H7 (cell line): ENCODE measurements around the gene CMBL. TPM values are rescaled to one million over a fixed set of nuclear protein-coding genes. Genes with fewer than 3 reads are reported as not detected.
A peak's percentile ranks its signal among the peaks of the same experiment; 100 is the strongest.

Source experiments
- DNase-seq: peaks from one replicate; pipeline ENCODE4 v3.0.0; 2012
- H3K27me3 ChIP-seq: 2 replicates; pipeline ENCODE4 v1.6.0; 2011; ENCODE audit warnings: mild to moderate bottlenecking, low read length; ENCODE audit not compliant: control insufficient read depth, insufficient read depth
- H3K36me3 ChIP-seq: replicated peaks from 2 replicates; pipeline ENCODE4 v1.5.1; 2011; ENCODE audit warnings: low read length; ENCODE audit not compliant: control insufficient read depth, insufficient read depth
- H3K4me3 ChIP-seq: 2 replicates; pipeline ENCODE4 v1.5.1; 2011; ENCODE audit warnings: low read depth, mild to moderate bottlenecking, control low read depth, low read length, moderate library complexity; ENCODE audit not compliant: insufficient read depth
- total RNA-seq: library from RNA; depleted of rRNA; stranded (reverse); fragments of >200 nt; shearing (Covaris generic); gene quantifications from 2 replicates; pipeline ENCODE4 v1.2.3, GENCODE V29; 2014

The CMBL gene
- total RNA-seq, 1 experiment from 2014 or later = 5.3 TPM

DNA sequence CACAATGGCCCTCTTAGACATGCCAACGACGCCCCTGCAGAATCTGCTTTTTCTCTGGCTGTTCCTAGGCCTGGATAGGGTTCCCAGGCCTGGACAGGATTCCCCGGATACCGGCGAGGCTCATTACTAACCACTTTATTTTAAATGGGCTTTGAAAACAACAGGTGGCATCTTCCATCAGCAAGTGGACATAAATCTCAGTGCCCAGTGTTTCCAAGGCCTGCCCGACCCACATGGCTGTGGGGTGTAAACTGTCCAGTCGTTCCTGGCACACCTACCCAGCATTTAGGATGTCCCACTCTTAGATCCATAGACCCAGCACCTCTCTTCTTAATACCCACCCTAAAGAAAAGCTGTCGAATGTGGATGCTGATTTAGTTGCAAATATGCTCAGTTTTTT is 896 bp downstream of the CMBL start:
- Histone ChIP-seq H3K27me3 (peaks cover 1% of the 10 kb centered on the region; the same call in 1 of the 2 replicates), H3K4me3 (peak overlapping the region; percentile 71)
- DNase-seq = no peak

DNA sequence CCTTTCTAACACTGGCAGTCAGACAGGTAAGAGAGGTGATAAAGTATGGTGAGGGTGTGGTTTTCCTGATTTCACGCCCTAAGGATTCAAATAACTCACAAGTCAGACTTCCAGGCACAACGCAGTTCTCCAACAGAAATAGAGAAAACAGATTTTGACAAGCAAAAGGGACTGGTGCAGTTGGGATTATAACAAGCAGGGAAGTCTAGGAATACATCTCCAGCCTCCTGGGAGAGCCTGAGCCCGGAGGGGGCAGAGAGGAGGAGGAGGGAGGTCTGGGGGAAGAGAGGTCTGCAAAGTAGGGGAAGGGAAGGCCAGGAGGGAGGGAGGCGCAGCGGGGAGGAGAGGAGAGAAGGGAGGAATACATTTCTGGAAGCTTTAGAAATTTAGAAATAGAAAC is 1.6 kb downstream of the CMBL start:
- DNase-seq = no peak
- H3K27me3 ChIP-seq = peaks cover 1% of the 10 kb centered on the region; the same call in 1 of the 2 replicates
- H3K36me3 ChIP-seq = no peaks in the 10 kb centered on the region
- H3K4me3 ChIP-seq = no peak overlapping the region

More for the DNA sequence above, 896 bp downstream of the CMBL start:
- H3K36me3 ChIP-seq = no peaks in the 10 kb centered on the region

DNA sequence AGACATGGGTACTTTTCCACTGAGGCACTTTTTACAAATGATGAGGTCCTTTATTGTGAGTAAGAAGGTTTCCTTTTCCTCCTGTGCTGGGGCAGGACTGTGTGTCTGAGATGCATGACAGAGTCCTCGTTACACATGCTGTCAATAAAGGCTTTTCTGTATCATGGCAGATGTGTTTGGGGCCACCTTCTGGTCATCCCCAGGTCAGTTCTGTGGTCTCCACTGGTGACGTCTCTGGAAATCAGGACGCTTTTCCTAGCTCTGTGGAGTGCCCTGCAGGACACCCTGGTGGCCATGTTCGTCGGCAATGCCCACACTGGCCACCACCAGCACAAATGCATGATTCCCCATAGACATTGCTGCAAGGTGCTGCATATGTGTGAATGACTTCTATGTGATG is 2.8 kb downstream of the CMBL start:
- peak; percentile 42 for DNase-seq
- H3K27me3 ChIP-seq = peaks cover 1% of the 10 kb centered on the region; the same call in 1 of the 2 replicates
- H3K4me3 ChIP-seq = no peak overlapping the region
- no peaks in the 10 kb centered on the region for H3K36me3 ChIP-seq

DNA sequence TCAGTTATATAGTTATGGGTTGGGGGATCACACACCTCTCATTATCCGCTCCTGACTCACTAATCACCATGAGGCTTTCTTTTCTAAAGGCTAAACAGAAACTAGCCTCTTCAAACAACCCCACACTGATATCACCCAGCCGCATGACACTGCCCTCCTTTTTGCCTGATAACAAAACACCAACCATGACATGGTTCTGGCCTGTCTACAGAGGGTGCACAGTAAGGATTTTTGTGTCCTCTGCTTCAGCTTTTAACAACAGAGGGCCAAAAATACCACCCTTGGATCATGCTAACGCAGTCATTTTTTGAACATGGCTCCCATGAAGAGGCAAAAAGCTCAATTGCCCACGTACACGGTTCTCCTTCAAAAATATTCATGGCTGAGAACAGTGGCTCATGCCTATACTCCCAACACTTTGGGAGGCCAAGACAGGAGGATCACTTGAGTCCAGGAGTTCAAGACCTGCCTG is 4.0 kb downstream of the CMBL start:
- no peak overlapping the region for H3K4me3 ChIP-seq
- DNase-seq = no peak
- H3K36me3 ChIP-seq = no peaks in the 10 kb centered on the region
- peaks cover 1% of the 10 kb centered on the region; the same call in 1 of the 2 replicates for H3K27me3 ChIP-seq

DNA sequence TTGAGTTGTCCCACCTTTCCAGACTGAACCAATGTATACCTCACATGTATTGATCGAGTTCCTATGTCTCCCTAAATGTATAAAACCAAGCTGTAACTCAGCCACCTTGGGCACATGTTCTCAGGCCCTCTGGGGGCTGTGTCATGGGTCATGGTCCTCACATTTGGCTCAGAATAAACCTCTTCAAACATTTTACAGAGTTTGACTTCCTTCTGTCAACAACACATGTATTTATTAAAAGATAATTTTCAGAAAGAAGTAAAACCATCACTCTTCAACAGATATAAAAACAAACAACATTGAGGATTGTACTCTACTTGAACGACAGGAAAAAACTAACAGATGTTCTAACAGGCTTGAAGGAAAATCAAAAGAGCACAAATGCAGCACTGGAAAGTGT is 4.5 kb downstream of the CMBL start:
- no peak overlapping the region for H3K4me3 ChIP-seq
- no peak for DNase-seq
- H3K27me3 ChIP-seq = peaks cover 1% of the 10 kb centered on the region; the same call in 1 of the 2 replicates
- no peaks in the 10 kb centered on the region for H3K36me3 ChIP-seq

DNA sequence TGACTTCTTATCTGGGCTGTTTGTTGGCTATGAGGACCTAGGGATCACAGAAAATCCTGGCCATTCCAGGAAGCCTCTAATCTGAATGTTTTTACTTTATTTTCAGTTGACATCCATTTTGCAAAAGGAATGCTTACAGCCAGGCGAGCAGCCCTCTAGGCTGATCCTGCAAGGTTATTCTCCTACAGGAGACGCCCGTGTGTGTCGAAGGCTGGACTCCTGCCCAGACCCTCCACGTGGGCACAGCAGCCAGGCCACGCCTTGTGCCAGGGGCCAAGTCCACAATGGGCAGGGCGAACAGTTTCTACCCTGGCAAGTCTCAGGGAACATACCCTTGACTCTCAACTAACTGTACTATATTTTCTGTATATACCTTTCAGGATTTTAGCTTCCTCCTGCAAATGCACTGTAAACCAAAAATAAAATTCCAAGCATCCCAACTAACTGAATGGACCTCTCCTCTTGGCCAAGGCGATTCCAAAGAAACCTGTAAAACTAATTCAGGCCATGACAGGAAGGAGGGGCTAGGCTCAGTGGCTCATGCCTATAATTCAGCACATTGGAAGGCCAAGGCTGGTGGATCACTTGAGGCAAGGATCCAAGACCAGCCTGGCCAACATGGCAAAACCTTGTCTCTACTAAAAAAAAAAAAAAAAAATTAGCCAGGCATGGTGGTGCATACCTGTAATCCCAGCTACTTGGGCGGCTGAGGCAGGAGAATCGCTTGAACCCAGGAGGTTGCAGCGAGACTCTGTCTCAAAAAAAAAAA is 5.7 kb downstream of the CMBL start:
- Histone ChIP-seq H3K36me3 (no peaks in the 10 kb centered on the region), H3K4me3 (no peak overlapping the region), H3K27me3 (peaks cover 1% of the 10 kb centered on the region; the same call in 1 of the 2 replicates)
- DNase-seq = no peak

DNA sequence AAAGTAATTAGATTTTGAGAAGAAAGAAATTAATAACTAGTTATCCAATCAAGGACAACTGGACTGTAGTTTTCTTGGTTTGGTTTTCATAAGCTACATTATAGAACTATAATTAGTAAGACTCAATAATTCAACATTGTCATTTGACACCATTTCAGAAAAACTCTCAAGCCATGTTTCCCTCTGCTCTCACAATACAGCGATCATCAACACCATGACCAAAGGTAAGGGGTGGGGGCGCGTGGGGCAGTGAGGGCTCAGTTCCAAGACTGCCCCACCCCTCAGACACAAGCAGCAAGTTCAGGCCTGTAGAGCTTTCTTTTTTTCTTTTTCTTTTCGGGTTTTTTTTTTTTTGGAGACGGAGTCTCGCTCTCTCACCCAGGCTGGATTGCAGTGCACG is 6.4 kb downstream of the CMBL start:
- Histone ChIP-seq H3K4me3 (no peak overlapping the region), H3K27me3 (no peaks in the 10 kb centered on the region), H3K36me3 (no peaks in the 10 kb centered on the region)
- no peak for DNase-seq

DNA sequence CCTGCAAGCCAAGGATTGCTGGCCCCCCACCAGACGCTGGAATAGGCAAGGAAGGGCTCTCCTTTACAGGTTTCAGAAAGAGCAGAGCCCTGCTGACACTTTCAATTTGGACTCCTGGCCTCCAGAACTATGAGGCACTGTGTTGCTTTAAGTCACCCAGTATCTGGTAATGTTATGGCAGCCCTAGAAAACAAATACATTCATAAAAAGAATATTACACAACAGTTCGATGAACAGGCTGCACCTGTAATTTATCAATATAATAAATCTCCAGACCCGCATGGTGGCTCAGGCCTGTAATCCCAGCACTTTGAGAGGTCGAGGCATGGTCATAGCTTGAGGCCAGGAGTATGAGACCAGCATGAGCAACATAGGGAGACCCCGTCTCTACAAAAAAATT is 7.5 kb downstream of the CMBL start:
- no peaks in the 10 kb centered on the region for H3K27me3 ChIP-seq
- no peaks in the 10 kb centered on the region for H3K36me3 ChIP-seq
- no peak for DNase-seq
- no peak overlapping the region for H3K4me3 ChIP-seq

DNA sequence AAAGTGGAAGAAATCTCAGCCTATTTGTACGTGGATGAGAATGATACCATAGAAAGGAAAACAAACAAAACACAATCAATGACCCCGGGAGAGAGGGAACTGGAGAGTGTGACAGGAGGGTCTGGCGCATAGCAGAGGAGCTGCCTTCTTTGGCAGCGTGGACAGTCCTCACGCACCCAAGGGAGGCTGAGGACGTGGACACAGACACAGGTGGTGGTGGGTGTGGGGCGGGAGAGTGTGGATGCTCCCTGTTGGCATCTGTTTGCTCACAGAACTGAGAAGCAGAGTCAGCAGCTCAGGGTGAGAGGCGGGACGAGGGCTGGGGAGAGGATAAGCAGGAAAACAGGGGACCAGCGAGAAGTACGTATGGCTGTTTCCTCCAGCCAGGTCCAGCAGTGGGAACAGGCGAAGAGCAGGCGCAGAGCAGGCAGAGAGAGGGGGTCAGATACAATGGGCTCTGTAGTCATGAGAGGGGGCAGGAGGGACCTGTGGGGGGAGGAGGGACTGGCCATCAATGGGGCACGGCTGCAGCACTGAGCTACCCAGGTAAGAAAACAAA is 10.0 kb downstream of the CMBL start:
- no peaks in the 10 kb centered on the region for H3K36me3 ChIP-seq
- H3K27me3 ChIP-seq = no peaks in the 10 kb centered on the region
- no peak for DNase-seq
- no peak overlapping the region for H3K4me3 ChIP-seq

DNA sequence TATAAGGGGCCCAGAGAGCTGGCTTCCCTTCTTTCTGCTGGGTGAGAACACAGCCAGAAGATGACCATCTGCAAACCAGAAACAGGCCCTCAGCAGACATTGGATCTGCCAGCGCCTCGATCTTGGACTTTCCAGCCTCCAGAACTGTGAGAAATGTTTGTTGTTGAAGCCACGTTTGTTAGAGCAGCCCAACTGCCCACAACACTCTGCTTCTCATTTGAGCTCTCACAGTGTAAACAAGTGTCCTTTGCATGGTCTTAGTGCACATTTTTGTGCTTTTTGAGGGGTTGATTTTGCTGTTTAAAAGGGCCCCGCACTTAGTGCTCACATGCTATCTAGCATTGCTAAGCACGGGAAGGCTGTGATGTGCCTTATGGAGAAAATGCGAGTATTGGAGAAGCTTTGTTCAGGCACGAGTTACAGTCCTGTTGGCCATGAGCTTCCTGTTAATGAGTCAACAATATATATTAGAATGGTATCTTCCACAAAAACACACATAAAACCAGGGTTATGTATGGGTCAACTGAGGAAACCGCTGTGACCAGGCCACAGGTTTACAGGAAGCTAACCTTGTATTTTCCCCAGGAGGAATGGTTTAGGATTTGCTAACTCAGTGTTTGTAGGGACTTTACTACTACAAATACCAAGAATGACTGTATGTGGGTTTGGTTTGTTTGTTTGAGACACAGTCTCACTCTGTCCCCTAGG is 11.9 kb downstream of the CMBL start:
- no peak for DNase-seq
- Histone ChIP-seq H3K27me3 (no peaks in the 10 kb centered on the region), H3K36me3 (no peaks in the 10 kb centered on the region), H3K4me3 (no peak overlapping the region)

DNA sequence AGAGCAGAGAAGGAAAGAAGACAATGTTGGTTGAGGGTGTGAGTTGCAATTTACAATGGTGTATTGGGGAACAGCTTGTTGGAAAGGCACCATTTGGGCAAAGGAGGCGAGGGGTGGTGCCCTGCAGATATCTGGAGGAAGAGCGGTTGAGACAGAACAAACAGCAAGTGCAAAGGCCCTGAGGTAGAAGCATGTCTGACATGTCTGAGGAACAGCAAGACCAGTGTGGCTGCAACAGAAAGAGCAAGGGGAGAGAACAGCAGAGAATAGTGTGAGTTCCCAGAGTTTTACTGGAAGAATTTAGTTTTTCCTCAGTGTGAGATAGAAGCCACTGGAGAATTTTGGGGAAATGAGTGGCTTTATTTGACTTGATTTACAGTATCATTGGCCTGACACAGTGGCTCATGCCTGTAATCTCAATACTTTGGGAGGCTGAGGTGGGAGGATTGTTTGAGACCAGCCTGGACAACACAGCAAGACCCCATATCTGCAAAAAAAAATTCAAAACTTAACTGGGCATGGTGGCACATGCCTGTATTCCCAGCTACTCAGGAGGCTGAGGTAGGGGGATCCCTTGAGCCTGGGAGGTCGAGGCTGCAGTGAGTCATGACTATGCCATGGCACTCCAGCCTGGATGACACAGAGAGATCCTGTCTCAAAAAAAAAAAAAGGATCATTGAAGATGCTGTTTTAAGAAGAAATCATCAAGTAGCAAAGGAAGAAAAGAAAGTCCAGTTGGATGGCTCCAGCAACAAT is 13.6 kb downstream of the CMBL start:
- H3K4me3 ChIP-seq = no peak overlapping the region
- no peaks in the 10 kb centered on the region for H3K36me3 ChIP-seq
- H3K27me3 ChIP-seq = no peaks in the 10 kb centered on the region
- no peak for DNase-seq

DNA sequence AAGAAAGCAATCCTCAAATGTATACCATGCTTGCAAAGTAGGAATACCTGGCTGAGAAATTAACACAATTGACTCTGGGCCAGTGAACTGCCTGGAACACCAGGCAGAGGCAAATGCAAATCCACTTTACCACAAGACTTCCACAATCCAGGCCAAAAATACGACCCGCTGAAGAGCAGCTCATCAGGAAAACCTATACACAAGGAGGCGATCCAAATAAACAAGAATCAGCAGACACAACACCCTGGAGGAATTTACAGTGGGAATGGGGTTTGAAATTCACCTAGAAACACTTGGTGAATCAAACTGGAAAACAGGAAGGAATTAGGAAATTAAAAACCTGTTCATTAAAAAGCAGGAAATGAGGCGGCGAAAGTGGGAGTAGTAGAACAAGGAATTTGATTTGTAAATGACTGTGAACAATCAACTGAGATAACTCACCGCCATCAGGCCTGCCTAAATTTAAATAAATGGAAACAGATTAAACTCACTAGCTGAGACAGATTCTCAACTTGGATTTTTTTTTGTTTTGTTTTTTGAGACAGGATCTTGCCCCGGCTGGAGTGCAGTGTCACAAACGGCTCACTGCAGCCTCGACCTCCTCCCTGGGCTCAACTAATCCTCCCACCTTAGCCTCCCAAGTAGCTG is 15.9 kb downstream of the CMBL start:
- Histone ChIP-seq H3K36me3 (no peaks in the 10 kb centered on the region), H3K27me3 (no peaks in the 10 kb centered on the region), H3K4me3 (no peak overlapping the region)
- no peak for DNase-seq

DNA sequence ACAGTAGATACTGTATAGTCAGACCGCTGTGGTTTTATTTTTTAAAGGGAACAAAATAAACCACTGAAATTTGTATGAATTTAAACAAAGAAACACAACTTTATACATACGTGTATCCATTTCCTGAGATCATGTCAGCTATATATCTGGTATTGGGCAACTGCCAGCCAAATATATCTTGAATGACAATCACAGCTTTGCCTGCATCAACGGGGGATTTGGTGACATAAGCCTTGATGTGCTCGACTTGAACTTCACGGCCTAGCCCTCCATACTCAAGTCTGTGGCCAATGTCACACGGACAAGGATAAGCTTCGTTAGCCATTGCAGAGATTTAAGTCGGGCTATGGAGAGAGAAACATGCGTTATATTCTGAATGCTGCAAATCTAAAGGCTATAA is 17.3 kb downstream of the CMBL start:
- no peak overlapping the region for H3K4me3 ChIP-seq
- no peaks in the 10 kb centered on the region for H3K27me3 ChIP-seq
- DNase-seq = no peak
- no peaks in the 10 kb centered on the region for H3K36me3 ChIP-seq

DNA sequence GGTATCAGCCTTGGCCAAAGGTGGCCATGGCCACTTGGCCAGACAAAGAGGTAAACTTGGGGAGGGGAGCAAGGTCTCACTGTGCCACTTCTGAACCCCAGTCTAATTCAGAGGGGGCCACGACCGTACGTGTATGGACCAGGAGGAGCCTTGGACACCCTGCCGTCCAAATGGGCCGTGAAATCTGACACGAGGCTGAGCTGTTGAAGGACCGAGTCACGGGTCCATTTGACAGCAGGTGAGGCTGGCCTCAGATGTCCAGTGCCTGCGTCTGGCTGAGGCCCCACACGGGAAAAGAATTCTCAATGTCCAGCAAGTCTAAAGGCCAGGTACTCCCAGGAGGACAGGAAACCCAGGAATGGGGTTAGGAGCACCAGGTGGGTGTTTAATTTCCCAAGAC is 17.7 kb downstream of the CMBL start:
- no peaks in the 10 kb centered on the region for H3K36me3 ChIP-seq
- no peaks in the 10 kb centered on the region for H3K27me3 ChIP-seq
- DNase-seq = no peak
- no peak overlapping the region for H3K4me3 ChIP-seq
